ENCODE results near the gene AGBL4.

Gene AGBL4

GRCh38 chr1:48753293-48753692 lies 1270.5 kb downstream of the AGBL4 start:
- DNase-seq, result no peak

DNA sequence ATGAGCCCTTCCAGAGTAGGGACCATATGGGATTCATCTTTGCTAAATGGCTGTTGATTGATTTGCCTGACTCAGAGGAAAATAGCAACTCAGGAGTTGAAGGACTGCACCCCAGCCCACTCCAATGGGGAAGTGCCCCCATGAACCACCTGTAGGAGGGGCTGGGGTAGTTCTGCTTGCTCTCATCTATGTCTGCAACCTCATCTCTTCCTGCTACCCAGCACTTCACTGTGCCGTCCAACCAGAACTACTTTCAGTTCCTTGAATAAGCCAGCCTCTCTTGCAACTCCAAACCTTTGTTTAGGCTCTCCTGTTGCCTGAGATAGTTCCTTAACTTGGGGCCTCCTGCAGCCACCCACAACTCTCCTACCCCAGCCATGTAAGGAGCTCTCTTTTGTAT lies 1273.6 kb downstream of the AGBL4 start:
- no peak for DNase-seq

- DNase-seq, result no peak
Measured at GRCh38 chr1:48749068-48749467, 1274.7 kb downstream of the AGBL4 start.

DNA sequence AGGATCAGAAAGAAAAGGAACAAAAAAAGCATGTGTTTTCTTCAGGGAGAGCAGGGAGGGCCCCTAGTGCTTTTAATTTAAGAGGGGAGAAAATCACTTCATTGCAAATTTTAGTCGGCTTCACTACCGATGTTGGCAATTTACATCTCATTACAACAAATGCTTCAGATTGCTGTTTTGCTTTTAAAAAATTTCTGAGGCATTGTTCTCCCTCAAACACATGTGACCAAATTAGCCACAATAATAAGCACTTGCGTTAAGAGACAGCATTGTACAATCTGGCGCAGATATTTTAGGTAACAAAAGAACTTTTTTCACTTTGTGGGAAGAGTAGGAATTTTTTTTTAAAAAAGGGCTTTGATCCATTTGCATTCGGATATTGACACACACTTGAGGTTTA lies 1276.8 kb downstream of the AGBL4 start:
- DNase-seq, result no peak

- peak; percentile 43 for DNase-seq
Measured at GRCh38 chr1:48744032-48744431, 1279.7 kb downstream of the AGBL4 start.

DNA sequence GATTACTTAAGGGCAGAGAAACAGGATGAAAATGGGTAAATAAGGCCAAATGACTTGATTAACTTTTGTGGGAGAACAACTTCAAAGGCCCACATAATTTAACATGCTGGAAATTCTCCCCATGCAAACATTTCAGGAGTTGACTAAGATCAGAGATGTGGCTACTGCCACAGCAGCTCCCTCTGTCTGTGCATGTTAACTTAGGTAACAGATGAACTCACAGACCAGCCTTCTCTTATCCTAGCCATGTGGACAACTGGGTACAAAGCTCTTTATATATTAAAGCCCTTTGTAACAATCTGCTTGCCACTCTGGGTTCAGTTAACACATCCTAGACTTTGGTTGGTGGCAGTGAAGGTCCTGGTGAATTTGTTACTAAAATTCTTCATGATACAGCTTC lies 1280.3 kb downstream of the AGBL4 start:
- DNase-seq, result no peak

GRCh38 chr1:48741380-48741779 lies 1282.4 kb downstream of the AGBL4 start:
- DNase-seq, result peak; percentile 59

- no peak for DNase-seq
Measured at GRCh38 chr1:48740621-48741020, 1283.1 kb downstream of the AGBL4 start.

DNA sequence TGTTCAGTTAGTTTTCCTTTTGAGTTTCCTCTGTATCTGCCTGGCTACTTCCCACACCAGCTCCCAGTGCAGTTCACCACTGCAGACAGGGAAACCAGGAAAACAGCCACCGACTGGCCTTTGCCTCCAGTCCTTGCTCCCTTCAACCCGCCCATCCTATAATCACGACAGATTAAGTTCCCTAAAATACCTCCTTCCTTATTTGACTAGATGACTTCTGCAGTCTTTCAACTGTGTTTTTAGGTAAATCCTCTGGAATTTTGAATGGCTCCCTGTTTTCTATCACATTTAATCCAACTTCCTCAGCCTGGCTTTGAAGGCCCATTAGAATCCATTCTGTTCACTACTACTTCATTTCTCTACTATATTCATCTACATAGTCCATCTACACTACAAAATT lies 1284.7 kb downstream of the AGBL4 start:
- no peak for DNase-seq

DNA sequence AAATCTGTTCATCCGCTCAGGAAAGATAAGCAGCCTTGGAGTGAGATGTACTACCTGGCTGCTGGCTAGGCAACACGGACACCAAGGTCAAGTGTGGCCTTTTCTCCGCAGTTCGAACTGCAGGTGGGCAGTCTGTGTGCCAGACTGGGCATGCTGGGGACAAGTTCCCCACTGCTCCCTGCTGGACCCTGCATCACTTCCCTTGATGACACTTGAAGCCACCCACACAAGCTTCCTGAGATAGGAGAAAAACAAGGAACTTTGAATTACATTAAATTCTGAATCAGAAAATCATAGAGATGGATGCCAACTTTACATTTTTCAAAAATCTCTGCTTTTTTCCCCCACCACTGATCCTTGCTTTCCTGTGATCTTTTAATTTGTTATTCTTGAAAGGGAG lies 1285.4 kb downstream of the AGBL4 start:
- DNase-seq, result no peak

DNA sequence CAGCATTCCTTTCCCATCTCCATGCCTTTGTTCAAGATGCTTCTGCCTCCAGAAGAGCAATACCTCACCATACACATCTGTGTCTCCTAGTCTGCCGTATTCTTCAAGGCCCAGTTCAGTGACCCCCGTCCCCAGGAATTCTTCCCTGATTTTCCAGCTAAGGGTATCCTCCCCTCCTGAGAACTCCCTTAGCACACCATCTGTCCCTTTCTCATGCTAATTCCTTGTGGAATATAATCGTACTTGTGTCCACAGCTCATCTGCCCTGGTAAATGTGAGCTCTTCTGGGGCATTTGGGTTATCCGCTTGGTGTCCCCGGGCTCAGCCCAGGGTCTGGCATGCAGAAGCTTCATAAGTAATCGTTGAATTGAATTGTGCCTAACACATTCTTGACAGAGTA lies 1288.0 kb downstream of the AGBL4 start:
- DNase-seq, result no peak

DNA sequence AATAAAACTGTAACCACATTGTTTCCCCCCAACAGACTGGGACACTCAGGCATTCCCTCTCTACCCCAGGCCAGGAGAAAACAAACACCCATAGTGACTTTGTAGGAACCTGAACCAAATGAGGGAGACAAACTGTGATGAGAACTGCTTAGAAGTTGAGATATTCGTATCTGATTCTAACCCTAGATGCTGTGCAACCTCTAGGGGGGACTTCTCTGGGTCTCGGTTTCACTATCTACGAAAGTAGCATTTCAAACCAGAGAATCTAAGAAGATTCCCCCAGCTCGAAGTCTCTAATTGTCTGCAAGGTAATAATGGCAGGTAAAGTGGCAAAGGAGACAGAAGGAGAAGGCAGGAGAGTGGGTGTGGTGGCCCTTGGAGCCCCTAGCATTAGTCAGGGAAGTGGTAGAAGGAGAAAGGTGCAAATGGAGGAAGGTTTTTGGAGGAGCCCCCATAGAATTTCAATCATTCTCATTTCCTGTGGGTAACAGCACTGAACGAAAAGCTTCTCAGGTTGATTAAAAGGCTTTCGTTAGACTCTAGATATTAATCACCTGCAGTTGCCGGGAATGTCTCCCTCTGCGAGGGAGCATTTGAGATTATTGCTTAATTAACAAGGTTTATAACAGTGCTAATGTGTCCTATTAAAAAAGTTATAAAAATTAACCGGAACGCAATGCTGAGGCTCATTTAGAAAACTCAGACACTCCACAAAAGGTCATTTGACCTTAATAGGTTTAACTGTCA lies 1293.4 kb downstream of the AGBL4 start:
- no peak for DNase-seq

- no peak for DNase-seq
Measured at GRCh38 chr1:48728584-48728983, 1295.2 kb downstream of the AGBL4 start.

DNA sequence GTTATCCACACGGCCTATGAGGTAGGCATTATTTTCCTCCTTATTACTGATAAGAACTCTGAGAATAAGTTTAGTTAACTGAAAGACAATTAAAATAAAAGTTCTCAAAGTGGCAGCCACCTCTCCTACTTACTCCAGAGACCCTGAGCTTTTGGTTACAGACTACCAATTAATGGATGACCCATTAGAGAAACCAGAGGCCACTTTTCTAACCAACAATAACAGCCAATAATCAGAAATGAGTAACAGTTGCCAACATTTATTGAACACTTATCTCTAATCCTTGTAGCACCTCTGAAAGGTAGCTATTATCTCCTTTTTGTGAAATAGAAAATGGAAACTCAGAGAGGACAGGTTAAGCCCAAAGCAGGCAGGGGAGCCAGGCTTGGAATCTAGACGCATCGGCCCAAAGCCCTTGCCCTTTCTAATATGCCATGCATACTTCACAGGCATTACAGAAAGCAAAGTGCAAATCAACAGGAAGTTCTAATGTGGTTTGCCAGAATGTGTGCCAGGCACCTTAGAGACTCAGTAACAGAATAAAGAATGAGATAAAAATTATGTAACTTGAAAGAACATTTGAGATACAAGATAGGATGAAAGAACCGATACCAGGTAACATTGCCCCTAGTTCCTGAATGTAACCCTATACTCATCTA lies 1297.1 kb downstream of the AGBL4 start:
- DNase-seq, result no peak

DNA sequence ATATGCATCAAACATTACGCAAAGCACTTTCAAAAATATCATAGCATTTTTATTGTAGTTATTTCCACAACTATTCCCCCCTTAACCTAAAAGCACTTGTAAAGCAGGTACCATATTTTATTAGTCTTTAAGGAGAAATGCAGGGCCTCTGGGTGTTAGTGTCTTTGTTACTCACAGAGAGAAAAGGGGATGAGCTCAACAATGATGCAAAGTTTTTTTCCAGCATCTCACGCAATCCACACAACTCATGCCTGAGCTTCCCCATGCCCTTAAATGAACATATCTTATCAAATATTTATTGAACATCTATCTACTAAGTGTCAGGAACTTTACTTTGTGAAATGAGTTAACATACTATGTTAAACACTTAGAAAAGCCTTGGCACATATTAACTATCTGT lies 1297.6 kb downstream of the AGBL4 start:
- DNase-seq, result no peak

GRCh38 chr1:48725341-48726046 lies 1298.3 kb downstream of the AGBL4 start:
- DNase-seq, result no peak

- DNase-seq, result no peak
Measured at GRCh38 chr1:48720929-48721328, 1302.8 kb downstream of the AGBL4 start.

DNA sequence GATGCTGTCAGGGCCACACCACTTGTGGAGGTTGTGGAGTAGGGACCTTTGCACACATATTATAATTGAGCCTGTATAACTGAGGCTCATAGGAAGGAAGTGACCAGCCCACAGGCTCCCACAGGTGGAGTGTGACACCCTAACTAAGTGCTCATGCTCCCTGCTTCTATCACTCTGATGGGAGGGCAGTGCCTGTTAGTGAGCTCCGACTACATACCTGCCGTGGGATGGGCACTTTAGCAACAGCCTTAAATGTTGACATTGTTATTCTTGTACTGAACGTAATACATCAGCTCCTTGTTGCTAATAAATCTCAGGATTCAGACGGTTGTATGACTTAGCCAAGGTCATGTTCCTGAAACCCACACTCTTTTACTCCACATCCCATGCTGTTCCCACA lies 1305.0 kb downstream of the AGBL4 start:
- DNase-seq, result no peak

DNA sequence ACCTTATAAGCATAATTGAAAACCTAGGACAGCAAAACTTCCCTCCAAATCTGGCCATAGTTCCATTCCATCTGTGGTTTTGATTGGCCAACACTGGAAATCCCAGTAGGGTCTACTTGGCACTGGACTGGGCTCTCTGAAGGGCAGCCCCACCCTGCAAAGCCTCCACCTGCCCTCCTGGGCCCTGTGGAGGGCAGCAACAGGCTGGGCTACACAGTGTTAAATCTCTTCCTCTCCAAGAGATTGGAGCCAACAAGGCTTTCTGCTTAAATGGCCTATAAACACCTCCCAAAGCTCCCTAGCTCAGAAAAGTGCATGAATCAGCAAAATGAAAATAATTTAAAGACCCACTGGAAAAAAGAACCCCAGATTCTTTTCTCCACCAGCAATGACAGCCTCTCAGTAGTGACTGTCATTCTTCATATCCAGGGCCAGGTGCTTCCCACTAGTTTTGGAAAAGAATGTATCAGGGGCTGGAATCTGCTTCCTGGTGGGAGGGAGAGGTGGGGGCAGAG lies 1305.6 kb downstream of the AGBL4 start:
- no peak for DNase-seq

DNA sequence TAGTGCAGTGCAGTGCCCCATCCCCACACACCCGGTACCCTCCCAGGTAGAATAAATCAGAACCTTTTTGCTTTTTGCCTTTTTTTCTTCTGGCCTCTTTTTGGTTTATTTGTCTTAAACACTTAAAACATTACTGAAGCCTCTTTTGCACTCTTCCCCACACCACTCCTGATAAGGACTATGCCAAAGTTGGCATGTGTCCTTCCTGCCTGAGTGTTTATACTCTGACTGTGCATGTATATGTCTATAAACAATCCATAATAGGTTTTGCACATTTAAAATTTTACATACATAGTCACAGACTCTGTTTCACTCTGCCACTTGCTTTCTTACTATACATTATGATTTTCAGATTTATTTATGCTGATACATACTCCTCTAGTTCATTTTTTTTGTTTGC lies 1306.7 kb downstream of the AGBL4 start:
- DNase-seq, result no peak

DNA sequence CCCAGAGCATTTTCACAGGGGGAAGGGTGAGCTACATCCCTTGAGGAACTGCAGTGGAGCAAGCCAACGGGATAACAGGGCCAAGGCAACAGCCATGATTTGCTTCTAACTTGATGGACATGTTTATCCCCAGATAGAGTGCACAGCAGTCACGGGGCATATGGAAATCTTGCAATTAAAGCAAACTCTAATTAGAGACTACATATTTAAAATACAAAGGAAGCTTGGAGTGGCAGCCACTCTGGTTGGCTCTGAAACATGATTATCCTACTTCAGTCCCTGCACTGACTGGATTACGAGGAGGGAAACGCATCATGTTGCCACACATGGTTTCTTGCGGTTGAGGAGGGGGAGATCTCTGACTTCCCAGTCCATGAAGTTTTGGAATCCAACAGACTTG lies 1307.8 kb downstream of the AGBL4 start:
- no peak for DNase-seq

GRCh38 chr1:48710915-48711314 lies 1312.8 kb downstream of the AGBL4 start:
- DNase-seq, result no peak

- DNase-seq, result no peak
Measured at GRCh38 chr1:48710318-48710717, 1313.4 kb downstream of the AGBL4 start.

DNA sequence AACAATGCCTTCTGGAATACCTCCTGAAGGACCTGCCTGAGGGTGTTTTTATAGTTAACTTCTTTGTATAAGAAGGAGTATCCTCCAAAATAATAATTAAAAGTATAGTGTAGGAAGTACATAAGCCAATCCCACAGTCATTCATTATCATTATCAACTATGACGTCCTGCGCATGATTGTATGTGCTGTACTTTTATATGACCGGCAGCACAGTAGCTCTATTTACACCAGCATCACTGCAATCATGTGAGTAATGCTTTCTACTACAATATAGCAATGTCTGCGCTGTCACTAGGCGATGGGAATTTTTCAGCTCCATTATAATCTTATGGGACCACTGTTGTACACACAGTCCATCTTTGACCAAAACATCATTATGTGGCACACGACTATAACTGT lies 1319.0 kb downstream of the AGBL4 start:
- no peak for DNase-seq

Data from NCI-H510A treated with DMSO at 0.1 percent for 48 hours (cell line).